ENCODE data around the gene RABAC1. TPM values are rescaled to one million over a fixed set of nuclear protein-coding genes. Genes with fewer than 3 reads are reported as not detected.
A peak's percentile ranks its signal among the peaks of the same experiment; 100 is the strongest.

The RABAC1 gene
- total RNA-seq, 6 donors from 2014 or later, result 59.7 to 222 (median 163) TPM

GRCh38 chr19:41933693-41934426 lies 25.3 kb downstream of the RABAC1 start:
- Histone ChIP-seq H3K4me1 (peaks cover under 1 to 17% (median 7%) of the 10 kb centered on the region in 4 donors), H3K4me3 (no peak overlapping the region), H3K9me3 (no peaks in the 10 kb centered on the region), H3K27ac (no peak overlapping the region), H3K36me3 (no peaks in the 10 kb centered on the region), H3K27me3 (peaks cover 0 to 32% (median 13%) of the 10 kb centered on the region in 4 donors)
- TF ChIP-seq POLR2AphosphoS5 (IDR thresholded peaks at IDR 0.05) (no peak), CTCF (IDR thresholded peaks at IDR 0.05) (no peak), EP300 (IDR thresholded peaks at IDR 0.05) (no peak), POLR2A (IDR thresholded peaks at IDR 0.05) (no peak)
- no peak for DNase-seq
- ATAC-seq (ENCODE audit: low FRiP score in 2 of 2), result no peak
- WGBS, 2 donors, result 50 to 59% methylated on average over 5 to 7 of the region's 7 CpGs

GRCh38 chr19:41932720-41933332 lies 26.3 kb downstream of the RABAC1 start:
- 44 to 46% methylated on average over 29 of the region's 29 CpGs for WGBS, 2 donors
- no peak overlapping the region for H3K27ac ChIP-seq
- peaks cover 0 to 42% (median 23%) of the 10 kb centered on the region in 4 donors for H3K27me3 ChIP-seq
- H3K36me3 ChIP-seq, result no peaks in the 10 kb centered on the region
- no peak overlapping the region for H3K4me3 ChIP-seq
- no peaks in the 10 kb centered on the region for H3K9me3 ChIP-seq
- TF ChIP-seq CTCF (IDR thresholded peaks at IDR 0.05), result no peak
- TF ChIP-seq EP300 (IDR thresholded peaks at IDR 0.05), result no peak
- TF ChIP-seq POLR2A (IDR thresholded peaks at IDR 0.05), result no peak
- TF ChIP-seq POLR2AphosphoS5 (IDR thresholded peaks at IDR 0.05), result no peak
- peak in 1 of 2 donors; percentile 85 for DNase-seq
- ATAC-seq (ENCODE audit: low FRiP score in 2 of 2), result no peak
- peaks cover 11 to 27% (median 18%) of the 10 kb centered on the region in 4 donors for H3K4me1 ChIP-seq

GRCh38 chr19:41932259-41932719 lies 26.8 kb downstream of the RABAC1 start:
- Histone ChIP-seq H3K27ac (no peak overlapping the region), H3K36me3 (no peaks in the 10 kb centered on the region), H3K4me1 (peaks cover 14 to 30% (median 21%) of the 10 kb centered on the region in 4 donors), H3K9me3 (no peaks in the 10 kb centered on the region), H3K27me3 (peaks cover 0 to 46% (median 27%) of the 10 kb centered on the region in 4 donors), H3K4me3 (no peak overlapping the region)
- WGBS, 2 donors, result 31 to 43% methylated on average over 10 to 11 of the region's 11 CpGs
- ATAC-seq (ENCODE audit: low FRiP score in 2 of 2) (peak in 1 of 2 donors; percentile 5), DNase-seq (no peak)
- TF ChIP-seq EP300 (IDR thresholded peaks at IDR 0.05), result no peak
- TF ChIP-seq CTCF (IDR thresholded peaks at IDR 0.05), result no peak
- no peak for TF ChIP-seq POLR2A (IDR thresholded peaks at IDR 0.05)
- no peak for TF ChIP-seq POLR2AphosphoS5 (IDR thresholded peaks at IDR 0.05)

GRCh38 chr19:41930926-41931592 lies 28.1 kb downstream of the RABAC1 start:
- WGBS, 2 donors, result 17 to 40% methylated on average over 2 to 17 of the region's 17 CpGs
- DNase-seq (peak in 1 of 2 donors; percentile 75), ATAC-seq (ENCODE audit: low FRiP score in 2 of 2) (no peak)
- H3K36me3 ChIP-seq, result no peaks in the 10 kb centered on the region
- H3K27me3 ChIP-seq, result peaks cover 0 to 53% (median 29%) of the 10 kb centered on the region in 4 donors
- no peaks in the 10 kb centered on the region for H3K9me3 ChIP-seq
- peaks cover 14 to 30% (median 21%) of the 10 kb centered on the region in 4 donors for H3K4me1 ChIP-seq
- TF ChIP-seq CTCF (IDR thresholded peaks at IDR 0.05) (peak in 2 of 6 experiments; percentile 15 to 21), EP300 (IDR thresholded peaks at IDR 0.05) (no peak), POLR2A (IDR thresholded peaks at IDR 0.05) (no peak), POLR2AphosphoS5 (IDR thresholded peaks at IDR 0.05) (no peak)
- H3K27ac ChIP-seq, result no peak overlapping the region
- no peak overlapping the region for H3K4me3 ChIP-seq
